ENCODE measurements around the gene DGKG.

- TF ChIP-seq POLR2A (IDR thresholded peaks at IDR 0.05): no peak
- no peak for TF ChIP-seq EP300 (IDR thresholded peaks at IDR 0.05)
- no peak for TF ChIP-seq CTCF (IDR thresholded peaks at IDR 0.05)
- no peak for TF ChIP-seq POLR2AphosphoS5 (IDR thresholded peaks at IDR 0.05)
Measured at GRCh38 chr3:186360779-186361178, 1.3 kb downstream of the DGKG start.

Measured in suprapubic skin (tissue), 4 donors.